Motor neuron (in vitro differentiated cells): ENCODE measurements around the gene FRAT1. TPM values are rescaled to one million over a fixed set of nuclear protein-coding genes. Genes with fewer than 3 reads are reported as not detected.

Experiments used
- ATAC-seq, 8 experiments: fragments of 200-7000 bp; cut with Tn5 transposase; replicated peaks in 6 of 8; 2 replicates each; pipeline ENCODE4 v1.8.0; 2021; ENCODE audit warnings: mild to moderate bottlenecking in 8 of 8, moderate library complexity in 8 of 8
- H3K27ac ChIP-seq, 2 donors: fragments of 250-450 bp; sonication (Bioruptor Pico); 2 replicates each; pipeline ENCODE4 v1.9.0; 2021; ENCODE audit warnings: antibody characterized with exemption in 2 of 2, mild to moderate bottlenecking in 2 of 2, moderate library complexity in 1 of 2
- H3K4me1 ChIP-seq, 2 donors: fragments of 250-450 bp; sonication (Bioruptor Pico); replicated peaks in 1 of 2; 2 replicates each; pipeline ENCODE4 v1.6.1; 2021; ENCODE audit warnings: antibody characterized with exemption in 2 of 2, mild to moderate bottlenecking in 2 of 2, moderate library complexity in 1 of 2
- H3K4me3 ChIP-seq, 5 donors: fragments of 250-450 bp; sonication (Bioruptor Pico); 2 replicates each; pipeline ENCODE4 v1.9.0; 2021; ENCODE audit warnings: antibody characterized with exemption in 5 of 5, mild to moderate bottlenecking in 5 of 5, moderate library complexity in 4 of 5
- WGBS, 10 experiments: fragments of 450-650 bp; shearing (Covaris generic); methylation state at CpG; one replicate each; pipeline ENCODE4 v1.0.0; 2022; 5-methylcytosine and 5-hydroxymethylcytosine counted together
- in situ Hi-C, 9 experiments: fragments of 400-800 bp; cut with MboI; loops; one replicate each; pipeline ENCODE4 v1.15.0; 2021; ENCODE audit warnings: low sequenced_read_pairs in 9 of 9, low pct_unique_long_range_greater_than_20kb in 2 of 9; ENCODE audit not compliant: unreplicated experiment in 9 of 9
- total RNA-seq, 8 experiments: library from RNA; unstranded; fragments of 300-600 nt; gene quantifications; 2 replicates each; pipeline versions ENCODE4 v1.2.3 to v1.2.4, GENCODE V29; 2022

The FRAT1 gene
- total RNA-seq, 8 experiments from 2014 or later, result 2.3 to 7.4 (median 3.7) TPM

GRCh38 chr10:97319671-97320479, 804 bp downstream of the FRAT1 start:
- 0 to 20% (median 5%) methylated on average over 1 to 18 of the region's 83 CpGs; no CpG with 5 or more reads in 3 of the 10 experiments for WGBS, 10 experiments
- peak; percentile 13 to 53 (median 42) for ATAC-seq
- in situ Hi-C loops, result no loop called here
- Histone ChIP-seq H3K4me1 (peaks cover 24% of the 10 kb centered on the region in 2 donors), H3K4me3 (peak overlapping the region; percentile 46 to 98 (median 97)), H3K27ac (peak overlapping the region; percentile 99 to 100)

- WGBS, 10 experiments, result 7 to 70% (median 20%) methylated on average over 2 to 16 of the region's 24 CpGs; no CpG with 5 or more reads in 3 of the 10 experiments
- ATAC-seq, result no peak
- H3K27ac ChIP-seq, result peak overlapping the region in 1 of 2 donors; percentile 60
- in situ Hi-C loops, result no loop called here
- H3K4me1 ChIP-seq, result peaks cover 24 to 26% of the 10 kb centered on the region in 2 donors
- peak overlapping the region; percentile 46 to 98 (median 97) for H3K4me3 ChIP-seq
Measured at GRCh38 chr10:97320480-97321031, 1.5 kb downstream of the FRAT1 start.

GRCh38 chr10:97321032-97321803, 2.1 kb downstream of the FRAT1 start:
- H3K4me1 ChIP-seq, result peaks cover 24 to 27% of the 10 kb centered on the region in 2 donors
- WGBS, 10 experiments, result 4 to 15% (median 14%) methylated on average over 7 to 24 of the region's 38 CpGs; no CpG with 5 or more reads in 7 of the 10 experiments
- in situ Hi-C loops, result no loop called here
- H3K27ac ChIP-seq, result peak overlapping the region in 1 of 2 donors; percentile 60
- peak in 4 of 8 experiments; percentile 5 to 22 (median 11) for ATAC-seq
- peak overlapping the region; percentile 46 to 98 (median 97) for H3K4me3 ChIP-seq

- WGBS, 10 experiments, result 26 to 100% (median 51%) methylated on average over 1 to 3 of the region's 3 CpGs; no CpG with 5 or more reads in 2 of the 10 experiments
- in situ Hi-C loops, result no loop called here
- ATAC-seq, result peak in 2 of 8 experiments; percentile 4 to 10
- Histone ChIP-seq H3K4me1 (peaks cover 24 to 27% of the 10 kb centered on the region in 2 donors), H3K4me3 (peak overlapping the region; percentile 46 to 98 (median 97)), H3K27ac (peak overlapping the region in 1 of 2 donors; percentile 60)
Measured at GRCh38 chr10:97321804-97322190, 2.7 kb downstream of the FRAT1 start.

- ATAC-seq, result no peak
- in situ Hi-C loops, result no loop called here
- Histone ChIP-seq H3K4me3 (no peak overlapping the region), H3K27ac (no peak overlapping the region), H3K4me1 (peaks cover 21 to 27% of the 10 kb centered on the region in 2 donors)
- 0 to 100% (median 86%) methylated on average over 1 to 3 of the region's 4 CpGs; no CpG with 5 or more reads in 3 of the 10 experiments for WGBS, 10 experiments
Measured at GRCh38 chr10:97323501-97323900, 4.4 kb downstream of the FRAT1 start.

- 61 to 100% (median 77%) methylated on average over 2 to 8 of the region's 9 CpGs for WGBS, 10 experiments
- no peak overlapping the region for H3K27ac ChIP-seq
- peaks cover 17 to 20% of the 10 kb centered on the region in 2 donors for H3K4me1 ChIP-seq
- in situ Hi-C loops, result no loop called here
- no peak overlapping the region for H3K4me3 ChIP-seq
- peak in 1 of 8 experiments; percentile 28 for ATAC-seq
Measured at GRCh38 chr10:97325754-97326153, 6.7 kb downstream of the FRAT1 start.

GRCh38 chr10:97327348-97328294, 8.6 kb downstream of the FRAT1 start:
- Histone ChIP-seq H3K27ac (no peak overlapping the region), H3K4me3 (no peak overlapping the region), H3K4me1 (peaks cover 12 to 16% of the 10 kb centered on the region in 2 donors)
- in situ Hi-C loops, result no loop called here
- peak in 4 of 8 experiments; percentile 7 to 86 (median 48) for ATAC-seq
- WGBS, 10 experiments, result 62 to 100% (median 80%) methylated on average over 1 to 5 of the region's 7 CpGs; no CpG with 5 or more reads in 1 of the 10 experiments

GRCh38 chr10:97328646-97329453, 9.8 kb downstream of the FRAT1 start:
- no peak for ATAC-seq
- peaks cover 12 to 16% of the 10 kb centered on the region in 2 donors for H3K4me1 ChIP-seq
- H3K4me3 ChIP-seq, result no peak overlapping the region
- WGBS, 10 experiments, result 67 to 100% (median 87%) methylated on average over 1 to 3 of the region's 3 CpGs; no CpG with 5 or more reads in 2 of the 10 experiments
- no peak overlapping the region for H3K27ac ChIP-seq
- in situ Hi-C loops, result no loop called here

GRCh38 chr10:97329766-97330165, 10.7 kb downstream of the FRAT1 start:
- in situ Hi-C loops, result no loop called here
- no peak overlapping the region for H3K4me3 ChIP-seq
- peaks cover 12 to 16% of the 10 kb centered on the region in 2 donors for H3K4me1 ChIP-seq
- 100% methylated on average over 1 of the region's 5 CpGs; no CpG with 5 or more reads in 7 of the 10 experiments for WGBS, 10 experiments
- ATAC-seq, result no peak
- no peak overlapping the region for H3K27ac ChIP-seq

GRCh38 chr10:97331153-97331703, 12.2 kb downstream of the FRAT1 start:
- H3K4me3 ChIP-seq, result peak overlapping the region in 3 of 5 donors; percentile 52 to 90 (median 90)
- in situ Hi-C loops, result no loop called here

More at GRCh38 chr10:97331153-97331703, 12.2 kb downstream of the FRAT1 start:
- H3K27ac ChIP-seq, result no peak overlapping the region
- ATAC-seq, result no peak
- peaks cover 10 to 16% of the 10 kb centered on the region in 2 donors for H3K4me1 ChIP-seq
- WGBS, 10 experiments, result 33 to 100% (median 67%) methylated on average over 1 to 5 of the region's 6 CpGs; no CpG with 5 or more reads in 1 of the 10 experiments
